HG02852 (cell line): Measurements from ENCODE around the gene C2CD4B.

Source experiments
- ATAC-seq: cut with Tn5 transposase; IDR thresholded peaks from one replicate; pipeline ENCODE4 v1.9.1; 2021; ENCODE audit warnings: mild to moderate bottlenecking, moderate library complexity; ENCODE audit not compliant: unreplicated experiment

Gene C2CD4B

DNA sequence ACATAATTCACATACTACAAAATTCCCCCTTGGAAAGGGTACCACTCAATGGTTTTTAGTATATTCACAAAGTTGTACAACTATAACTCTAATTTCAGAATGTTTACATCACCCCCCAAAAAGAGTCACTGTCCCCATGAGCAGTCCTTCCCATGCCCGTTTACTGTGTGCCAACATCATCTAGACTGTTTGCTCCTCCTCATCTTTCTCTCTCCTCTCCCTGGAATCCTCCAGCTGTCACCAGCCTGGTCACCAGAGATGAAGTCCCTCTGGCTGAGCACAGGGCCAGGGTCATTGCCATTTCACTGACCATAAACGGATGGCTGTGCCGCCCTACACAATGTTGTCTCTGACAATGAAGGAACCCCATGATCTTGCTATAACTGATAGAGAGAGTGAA is 45.2 kb downstream of the C2CD4B start:
- ATAC-seq, result no peak

DNA sequence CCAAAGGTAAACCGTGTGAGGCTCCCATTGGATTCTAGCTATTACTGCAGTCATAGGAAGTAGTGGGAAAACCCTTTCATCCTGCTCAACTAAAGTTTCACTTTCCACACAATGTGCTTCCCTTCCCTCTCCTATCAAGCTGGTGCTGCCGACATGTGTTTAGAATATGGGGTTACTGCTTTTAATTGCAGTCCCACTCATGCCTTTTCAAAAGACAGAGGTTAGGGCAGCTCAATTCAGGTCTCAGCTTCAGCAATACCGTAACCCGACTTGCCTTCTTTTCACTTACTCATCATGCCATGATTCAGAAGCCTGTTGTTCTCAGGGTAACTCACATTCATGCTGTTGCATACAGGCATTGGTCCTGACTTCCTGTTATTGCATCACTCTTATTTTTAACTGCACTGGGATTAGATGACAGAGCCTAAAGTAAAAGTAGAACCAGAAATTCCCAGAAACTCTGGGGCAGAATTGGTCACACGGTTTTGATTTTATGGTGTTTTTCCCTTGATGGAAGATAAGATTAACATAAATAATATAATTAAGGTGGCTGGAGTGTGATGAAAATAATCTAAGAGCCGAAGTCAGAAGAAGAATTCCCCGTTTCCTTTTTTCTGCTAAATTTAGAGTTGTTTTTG is 45.7 kb downstream of the C2CD4B start:
- ATAC-seq, result no peak

DNA sequence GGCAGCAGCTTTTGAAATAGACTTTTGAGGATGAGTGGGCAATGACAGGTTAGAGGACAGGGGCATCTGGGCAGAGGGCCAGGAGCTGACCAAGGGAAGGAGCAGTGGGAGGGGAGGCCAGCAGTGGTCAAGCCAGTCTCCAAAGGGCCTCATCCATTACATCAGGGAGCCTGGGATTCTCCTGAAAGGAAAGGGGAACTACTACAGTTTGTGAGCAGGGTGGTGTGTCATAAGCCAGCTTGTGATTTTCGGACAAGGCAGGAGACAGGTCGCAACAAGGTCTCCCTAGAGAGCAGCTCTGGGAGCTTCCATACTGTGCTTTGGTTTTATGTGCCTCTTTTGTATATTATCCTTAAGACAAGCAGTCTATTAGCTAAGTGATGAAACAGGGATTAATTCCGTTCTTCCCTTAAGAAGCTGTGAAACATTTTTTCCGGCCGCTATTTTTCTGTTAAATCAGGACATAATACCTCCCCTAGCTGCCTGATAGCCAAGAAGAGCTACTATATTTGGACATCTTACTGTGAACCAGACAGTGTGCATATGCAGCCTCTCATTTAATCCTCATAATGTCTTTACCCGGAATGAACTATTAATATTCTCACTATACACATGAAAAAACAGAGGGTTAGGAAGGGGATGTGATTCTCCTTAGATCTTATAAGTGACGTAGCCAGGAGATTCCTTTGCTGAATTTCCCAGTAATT is 46.4 kb downstream of the C2CD4B start:
- no peak for ATAC-seq

DNA sequence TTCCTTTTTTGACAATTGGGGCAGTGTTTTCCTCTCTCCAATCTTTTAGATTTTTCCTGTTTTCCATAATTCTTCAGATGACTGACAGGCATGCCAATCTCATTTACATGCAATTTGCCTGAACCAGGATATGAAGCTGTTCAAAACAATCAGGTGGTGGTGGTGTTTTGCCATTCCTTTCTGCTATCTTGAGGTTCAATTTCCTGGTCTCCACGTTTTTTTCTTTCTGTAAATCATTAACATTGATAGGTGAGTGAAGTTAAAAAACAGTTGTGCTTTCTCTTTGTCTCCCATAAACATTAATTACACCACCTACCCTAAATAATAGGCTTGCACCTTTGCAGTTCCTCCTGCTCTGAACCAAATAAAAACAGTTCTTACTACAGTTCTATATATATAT is 49.2 kb downstream of the C2CD4B start:
- no peak for ATAC-seq
